Amygdala (tissue), 56 donors: Measurements from ENCODE around the gene VMP1.
"Not testable (repeated sequence)": the region's sequence is repeated elsewhere in the genome, so short reads cannot be mapped to it uniquely, and the experiment has no call there.

Experiments used
- DNase-seq, 56 donors: peaks; one replicate each; lab custom pipeline; 2025; lab: John Stamatoyannopoulos, UW

The VMP1 gene

DNA sequence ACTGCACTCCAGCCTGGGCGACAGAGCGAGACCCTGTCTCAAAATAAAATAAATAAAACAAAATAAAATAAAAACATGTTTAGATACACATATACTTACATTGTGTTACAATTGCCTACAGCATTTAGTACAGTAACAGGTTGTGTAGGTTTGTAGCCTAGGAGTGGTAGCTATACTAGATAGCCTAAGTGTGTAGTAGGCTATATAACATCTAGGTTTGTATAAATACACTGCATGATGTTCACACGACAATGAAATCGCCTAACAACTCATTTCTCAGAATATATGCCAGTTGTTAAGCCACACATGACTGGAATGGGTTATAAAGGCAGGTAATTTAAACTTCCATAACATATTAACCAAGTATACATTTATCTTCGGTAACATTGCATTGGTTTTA lies 94.7 kb downstream of the VMP1 start:
- no peak for DNase-seq

DNA sequence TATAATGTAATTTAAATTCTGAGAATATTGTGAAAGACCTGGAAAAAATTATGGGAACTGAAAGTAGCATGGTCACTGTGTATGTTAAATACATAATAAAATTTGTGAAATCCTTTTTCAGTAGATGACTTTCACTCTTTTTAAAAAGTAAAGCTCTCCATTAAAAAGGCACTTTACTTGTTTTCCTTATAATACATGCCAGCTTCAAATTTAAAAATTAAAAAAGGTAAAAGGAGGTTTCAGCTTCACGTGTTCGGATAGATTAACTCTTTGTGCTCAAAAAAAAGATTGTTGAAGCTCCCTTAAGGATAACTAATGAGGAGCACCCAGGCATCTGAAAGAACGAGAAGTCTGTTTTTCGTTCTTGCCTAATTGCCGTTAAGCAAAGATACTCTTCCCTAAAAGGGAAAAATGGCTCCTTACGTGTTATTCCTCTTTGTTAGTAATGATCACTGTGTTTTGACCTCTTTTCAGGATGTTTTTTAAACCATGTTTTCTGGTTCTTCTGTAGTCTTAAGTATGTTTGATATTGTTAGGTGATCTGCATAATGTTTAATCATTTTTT lies 97.5 kb downstream of the VMP1 start:
- no peak for DNase-seq

DNA sequence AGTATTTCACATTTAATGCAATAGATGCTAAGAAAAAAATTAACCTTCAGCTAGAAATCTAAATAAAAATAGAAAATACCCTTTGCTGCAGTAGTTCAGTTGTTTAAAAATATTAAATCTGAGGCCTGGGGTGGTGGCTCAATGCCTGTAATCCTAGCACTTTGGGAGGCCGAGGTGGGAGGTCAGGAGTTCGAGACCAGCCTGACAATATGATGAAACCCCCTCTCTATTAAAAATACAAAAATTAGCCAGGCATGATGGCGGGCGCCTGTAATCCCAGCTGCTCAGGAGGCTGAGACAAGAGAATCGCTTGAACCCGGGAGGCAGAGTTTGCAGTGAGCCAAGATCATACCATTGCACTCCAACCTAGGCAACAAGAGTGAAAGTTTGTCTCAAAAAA lies 98.9 kb downstream of the VMP1 start:
- not testable (repeated sequence) for DNase-seq

DNA sequence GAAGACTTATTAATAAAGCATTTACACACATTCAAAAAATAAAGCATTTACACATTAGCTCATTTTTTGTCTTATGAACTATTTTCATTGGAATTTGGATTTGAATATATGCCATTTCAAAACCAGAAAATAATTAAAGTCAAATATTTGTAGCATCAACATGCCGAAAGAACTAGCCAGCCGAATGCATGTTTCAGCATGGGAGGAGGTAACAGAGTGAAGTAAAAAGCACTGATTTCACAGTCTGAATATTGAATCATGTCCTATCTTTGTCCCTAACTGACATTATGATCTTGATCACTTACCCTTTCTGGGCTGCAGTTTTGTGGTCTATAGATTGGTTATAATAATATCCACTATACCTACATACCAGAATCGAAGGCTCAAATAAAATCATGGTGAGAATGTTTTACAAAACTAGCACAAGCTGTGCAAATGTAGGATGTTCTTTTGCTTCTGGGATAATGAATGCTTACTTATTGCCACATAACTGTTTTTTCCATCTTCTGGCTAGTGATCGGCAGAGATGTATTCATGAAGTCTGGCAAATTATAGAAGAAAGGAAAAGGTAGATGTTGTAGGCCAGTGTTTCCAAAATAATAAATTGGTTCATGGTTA lies 100.5 kb downstream of the VMP1 start:
- no peak for DNase-seq

DNA sequence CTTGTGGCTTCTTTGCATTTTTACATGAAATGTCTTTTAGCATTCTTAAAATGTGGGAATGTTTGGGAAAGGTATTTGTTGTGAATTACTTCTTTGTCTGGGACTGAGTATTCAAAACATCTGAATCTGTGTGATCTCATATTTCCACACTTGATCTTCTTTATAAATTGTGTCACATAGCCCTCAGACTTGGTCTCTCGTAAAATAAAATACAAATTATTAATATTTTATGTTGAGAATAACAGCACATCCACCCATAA lies 103.4 kb downstream of the VMP1 start:
- DNase-seq, result no peak

DNA sequence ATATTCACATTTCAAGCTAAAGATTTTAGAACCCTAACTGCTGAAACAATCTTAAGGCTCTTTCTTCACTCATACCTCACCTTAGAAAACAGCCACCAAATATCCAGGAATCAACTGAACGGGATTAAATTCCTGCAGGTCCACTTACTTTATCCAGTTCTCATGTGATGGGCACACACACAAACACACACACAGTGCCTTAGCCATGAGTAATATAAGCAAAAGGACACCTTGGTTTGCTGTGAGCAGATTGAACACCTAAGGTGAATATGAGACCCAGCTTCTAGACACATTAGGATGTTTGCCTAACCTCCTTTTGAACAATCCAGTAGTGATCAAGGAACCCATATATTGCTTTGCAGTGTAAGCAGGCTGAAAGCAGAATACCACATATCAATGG lies 103.8 kb downstream of the VMP1 start:
- no peak for DNase-seq

DNA sequence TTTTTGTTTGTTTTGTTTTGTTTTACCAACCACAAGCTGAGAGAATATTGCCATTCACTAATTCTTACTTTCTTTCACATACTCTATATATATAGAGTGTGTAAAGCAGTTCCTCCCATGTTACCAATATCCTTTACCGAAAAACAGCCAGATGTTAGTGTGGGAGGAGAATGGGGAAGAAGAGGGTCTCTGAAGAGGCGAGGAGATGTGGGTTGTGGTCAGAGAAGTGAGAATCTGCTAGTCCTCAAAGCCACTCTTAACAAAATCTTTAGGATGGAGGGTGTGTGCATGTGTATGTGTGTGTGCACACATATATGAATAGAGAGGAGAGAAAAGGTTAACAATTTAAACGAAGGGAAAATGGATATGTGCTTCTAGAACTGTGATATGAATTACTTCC lies 104.7 kb downstream of the VMP1 start:
- no peak for DNase-seq

DNA sequence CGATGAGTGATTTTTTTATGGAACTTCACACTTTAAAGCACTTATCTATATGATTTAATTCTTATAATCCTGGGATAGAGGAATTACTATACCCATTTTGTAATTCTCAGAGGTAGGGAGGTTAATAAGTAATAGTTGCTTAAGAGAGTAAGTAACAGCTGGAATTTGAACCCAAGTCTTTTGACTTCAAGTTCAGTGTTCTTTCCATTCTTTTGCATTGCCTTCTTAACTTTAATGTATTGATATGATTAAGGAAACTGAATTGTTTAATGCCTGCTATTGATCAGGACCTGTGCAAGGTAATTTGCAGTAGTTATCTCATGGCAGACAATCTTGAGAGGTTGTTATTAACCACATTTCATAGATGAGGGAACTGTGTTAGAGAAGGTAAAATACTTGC lies 106.8 kb downstream of the VMP1 start:
- DNase-seq, result no peak

DNA sequence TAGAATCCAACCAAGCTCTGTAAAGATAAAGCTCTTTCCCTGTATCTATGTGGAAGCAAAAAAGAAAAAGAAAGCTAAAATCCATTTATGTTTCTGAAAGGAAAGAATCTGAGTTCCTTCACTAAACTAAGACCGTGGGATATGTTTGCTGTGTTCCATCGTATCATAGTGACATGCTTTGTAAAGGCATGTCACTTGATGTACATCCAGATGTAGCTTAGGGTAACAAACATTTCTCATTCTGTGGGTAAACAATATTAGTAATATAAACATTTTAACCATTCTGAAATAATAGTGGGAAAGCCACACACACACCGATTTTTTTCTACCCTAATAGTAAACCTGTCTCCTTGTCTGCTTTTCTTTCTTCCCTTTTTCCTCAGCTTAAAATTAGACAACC lies 107.2 kb downstream of the VMP1 start:
- DNase-seq, result no peak

DNA sequence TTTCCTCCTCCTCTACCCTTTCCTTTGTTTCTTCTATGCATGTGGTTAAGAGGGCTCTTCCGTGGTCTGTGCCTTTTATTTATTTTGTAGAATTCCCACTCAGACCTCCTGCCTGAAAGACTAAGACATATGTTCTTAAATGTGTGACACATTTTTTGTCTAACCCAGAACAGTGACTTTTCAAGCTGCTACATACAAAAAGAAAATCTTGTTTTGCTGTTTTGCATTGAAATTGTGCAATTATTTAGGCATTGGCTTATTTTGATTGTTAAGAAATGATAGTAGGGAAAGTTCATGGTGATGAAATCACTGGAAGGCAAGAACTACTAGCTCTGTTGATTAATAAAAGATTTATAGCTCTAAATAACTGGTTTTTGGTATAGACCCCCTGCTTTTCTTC lies 108.5 kb downstream of the VMP1 start:
- no peak for DNase-seq

DNA sequence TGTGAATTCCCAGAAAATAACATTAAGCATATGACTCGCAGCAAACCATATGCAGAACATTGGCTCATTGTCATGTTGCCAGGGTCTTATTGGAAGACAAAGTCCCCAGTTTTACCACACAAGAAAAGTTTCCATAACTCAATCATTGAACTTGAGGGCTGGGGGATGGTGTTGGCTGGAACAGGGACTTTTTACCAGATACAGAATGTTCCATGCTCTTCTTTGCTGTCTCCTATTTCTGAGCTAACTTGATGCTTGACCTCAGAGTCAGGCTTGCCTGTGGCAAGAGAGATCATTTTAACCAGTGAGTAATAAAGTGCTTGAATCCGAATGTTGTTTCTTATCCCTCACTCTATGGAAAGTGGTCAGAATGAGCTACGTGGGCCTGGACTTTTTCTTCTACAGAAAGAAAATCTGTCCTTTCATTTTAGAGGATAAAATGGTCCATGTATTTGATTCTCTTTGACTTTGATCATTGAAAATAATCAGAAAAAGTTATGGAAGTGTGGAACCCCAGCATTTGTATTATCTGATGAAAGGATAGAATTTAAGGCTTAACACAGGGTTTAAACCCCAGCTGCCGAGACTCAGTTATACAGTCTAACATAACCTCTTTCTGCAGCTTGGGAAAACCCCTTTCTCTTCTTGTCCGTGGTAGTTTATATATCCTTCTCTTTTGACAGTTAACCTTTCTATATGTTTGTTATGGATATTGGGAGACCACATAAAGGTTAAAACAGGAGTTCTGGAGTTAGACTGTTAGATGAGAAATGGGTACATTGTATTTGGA lies 118.3 kb downstream of the VMP1 start:
- no peak for DNase-seq

DNA sequence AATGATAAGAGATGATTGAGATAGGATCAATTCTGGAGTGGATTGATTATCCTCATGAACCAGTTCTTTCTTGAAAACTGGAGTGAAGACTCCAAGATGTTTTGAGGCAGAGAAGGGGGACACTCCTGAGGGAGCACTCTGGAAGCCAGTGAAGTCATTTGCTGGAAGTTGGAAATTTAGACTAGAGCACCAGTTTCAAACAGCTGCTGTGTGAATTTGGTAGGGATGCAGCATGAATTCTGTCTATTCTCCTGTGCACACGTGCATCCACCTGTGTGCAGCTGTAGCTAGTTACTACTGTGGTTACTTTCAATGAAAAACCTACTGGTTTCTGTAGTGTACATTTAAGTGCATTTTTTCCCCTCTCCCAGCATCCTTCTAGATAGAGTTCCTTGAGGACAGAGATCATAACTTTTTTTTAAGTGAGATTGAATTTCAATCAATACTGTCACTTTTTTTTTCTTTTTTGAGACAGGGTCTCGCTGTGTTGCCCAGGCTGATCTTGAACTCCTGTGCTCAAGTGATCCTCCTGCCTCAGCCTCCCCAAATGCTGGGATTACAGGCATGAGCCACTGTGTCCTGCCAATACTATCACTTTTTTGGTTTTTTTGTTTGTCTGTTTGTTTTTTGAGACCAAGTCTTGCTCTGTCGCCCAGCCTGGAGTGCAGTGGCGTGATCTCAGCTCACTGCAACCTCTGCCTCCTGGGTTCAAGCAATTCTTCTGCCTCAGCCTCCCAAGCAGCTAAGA lies 119.4 kb downstream of the VMP1 start:
- no peak for DNase-seq

DNA sequence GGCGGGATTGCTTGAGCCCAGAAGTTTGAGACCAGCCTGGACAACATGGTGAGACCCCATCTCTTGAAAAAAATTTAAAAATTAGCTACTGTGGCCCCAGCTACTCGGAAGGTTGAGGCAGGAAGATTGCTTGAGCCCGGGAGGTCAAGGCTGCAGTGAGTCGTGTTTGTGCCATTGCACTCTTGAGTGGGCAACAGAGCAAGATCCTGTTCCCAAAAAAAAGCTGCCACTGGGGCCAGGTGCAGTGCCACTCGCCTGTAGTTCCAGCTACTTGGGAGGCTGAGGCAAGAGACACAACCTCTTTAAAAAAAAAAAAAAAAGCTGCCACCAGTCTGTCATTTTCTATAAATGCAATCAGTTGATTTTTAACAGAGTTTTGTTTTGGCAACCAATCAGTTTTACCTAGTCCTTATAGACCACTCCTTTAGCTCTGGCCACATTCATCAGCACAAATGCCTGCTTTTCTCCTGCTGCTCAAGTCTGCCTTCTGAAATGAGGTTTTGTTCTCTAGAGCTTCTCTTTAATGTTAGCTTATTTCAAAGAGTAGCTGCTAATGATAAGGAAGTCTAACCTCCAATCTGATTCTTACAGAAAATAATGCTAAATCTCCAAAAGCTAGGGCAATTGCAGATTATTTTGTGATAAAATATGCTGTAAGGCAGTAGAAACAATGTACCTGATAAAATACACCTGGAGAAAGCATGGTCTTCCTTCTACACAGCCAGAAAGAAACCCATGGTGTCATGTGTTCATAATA lies 120.4 kb downstream of the VMP1 start:
- no peak for DNase-seq

DNA sequence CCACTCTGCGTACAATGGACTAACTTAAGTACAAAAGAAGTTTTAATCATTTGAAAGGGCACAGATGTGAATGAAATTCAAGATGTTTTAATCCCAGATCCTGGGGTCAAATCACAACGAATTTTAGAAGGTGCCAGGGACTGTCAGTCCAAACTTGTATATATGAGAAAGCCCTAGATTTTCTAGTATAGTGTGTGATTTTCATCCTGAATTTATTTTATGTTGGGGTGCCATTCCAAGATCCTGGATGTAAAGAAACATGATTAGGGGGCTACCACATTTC lies 121.0 kb downstream of the VMP1 start:
- no peak for DNase-seq

DNA sequence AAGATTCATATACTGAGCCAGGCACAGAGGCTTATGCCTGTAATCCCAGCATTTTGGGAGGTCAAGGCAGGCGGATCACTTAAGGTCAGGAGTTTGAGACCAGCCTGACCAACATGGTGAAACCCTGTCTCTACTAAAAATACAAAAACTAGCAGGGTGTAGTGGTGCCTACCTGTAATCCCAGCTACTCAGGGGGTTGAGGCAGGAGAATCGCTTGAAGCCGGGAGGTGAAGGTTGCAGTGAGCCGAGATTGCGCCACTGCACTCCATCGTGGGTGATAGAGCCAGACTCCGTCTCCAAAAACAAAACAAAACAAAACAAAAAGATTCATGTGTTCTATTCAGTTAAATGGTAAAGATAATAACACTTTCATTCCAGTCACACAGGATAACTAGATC lies 121.4 kb downstream of the VMP1 start:
- DNase-seq, result not testable (repeated sequence)

DNA sequence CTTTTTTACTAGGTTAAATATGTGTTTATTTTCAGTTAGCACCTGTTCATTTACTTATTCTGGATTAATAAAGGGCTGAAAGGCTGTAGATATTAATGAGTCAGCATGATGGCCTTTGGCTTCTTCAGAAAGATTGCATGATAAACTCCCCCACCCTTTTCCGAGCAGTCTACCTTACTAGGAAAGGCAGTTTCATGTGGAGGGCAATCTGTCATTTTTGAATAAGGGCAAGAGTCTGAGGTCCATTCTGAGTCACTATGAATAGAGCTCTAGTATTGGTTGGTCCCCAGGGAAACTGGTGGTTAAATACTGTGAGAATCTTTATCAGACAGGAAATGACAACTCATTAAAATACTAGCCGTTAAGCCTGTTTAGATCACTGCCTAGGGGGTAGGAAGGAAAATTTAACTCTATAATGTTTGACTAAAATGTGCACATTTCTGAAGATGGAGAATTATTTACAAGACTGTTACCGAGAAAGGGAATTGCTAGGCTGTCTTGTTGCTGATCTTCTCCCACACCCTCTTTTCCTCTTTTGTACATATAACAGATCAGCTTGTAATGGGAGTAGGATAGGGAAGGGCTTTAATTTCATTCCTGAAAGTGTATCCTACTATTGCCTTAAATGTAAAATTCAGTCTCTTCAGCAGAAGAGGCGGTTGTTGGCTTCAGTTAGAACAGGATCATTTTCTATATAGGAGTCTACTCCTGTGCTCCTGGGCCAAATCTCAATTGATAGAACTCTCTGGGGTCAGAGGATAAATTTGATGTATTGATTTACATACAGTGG lies 122.0 kb downstream of the VMP1 start:
- DNase-seq, result no peak

DNA sequence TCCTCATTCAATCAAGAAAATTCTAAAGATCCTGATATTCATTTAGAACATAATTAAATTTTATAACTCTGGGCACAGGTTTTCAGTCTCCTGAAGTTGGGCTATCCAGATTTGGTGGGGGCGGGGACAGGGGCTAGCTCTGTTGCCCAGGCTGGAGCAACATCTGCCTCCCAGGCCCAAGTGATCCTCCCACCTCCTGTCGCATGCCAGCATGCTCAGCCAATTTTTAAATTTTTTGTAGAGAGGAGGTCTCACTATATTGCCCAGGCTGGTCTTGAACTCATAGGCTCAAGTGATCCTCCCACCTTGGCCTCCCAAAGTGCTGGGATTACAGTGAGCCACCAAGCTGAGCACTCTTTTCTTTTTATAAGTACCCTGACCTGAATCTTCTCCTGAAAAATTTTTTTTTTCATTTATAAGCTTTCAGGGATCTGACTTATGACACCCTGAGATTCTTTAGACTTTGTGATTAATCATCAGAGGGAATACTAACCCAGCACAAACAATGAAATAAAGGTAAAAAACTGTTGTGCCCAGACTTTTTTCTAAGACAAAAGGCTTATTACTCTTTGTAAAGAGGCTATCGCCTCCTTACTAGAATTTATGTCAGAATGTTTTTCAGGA lies 122.7 kb downstream of the VMP1 start:
- DNase-seq, result no peak

DNA sequence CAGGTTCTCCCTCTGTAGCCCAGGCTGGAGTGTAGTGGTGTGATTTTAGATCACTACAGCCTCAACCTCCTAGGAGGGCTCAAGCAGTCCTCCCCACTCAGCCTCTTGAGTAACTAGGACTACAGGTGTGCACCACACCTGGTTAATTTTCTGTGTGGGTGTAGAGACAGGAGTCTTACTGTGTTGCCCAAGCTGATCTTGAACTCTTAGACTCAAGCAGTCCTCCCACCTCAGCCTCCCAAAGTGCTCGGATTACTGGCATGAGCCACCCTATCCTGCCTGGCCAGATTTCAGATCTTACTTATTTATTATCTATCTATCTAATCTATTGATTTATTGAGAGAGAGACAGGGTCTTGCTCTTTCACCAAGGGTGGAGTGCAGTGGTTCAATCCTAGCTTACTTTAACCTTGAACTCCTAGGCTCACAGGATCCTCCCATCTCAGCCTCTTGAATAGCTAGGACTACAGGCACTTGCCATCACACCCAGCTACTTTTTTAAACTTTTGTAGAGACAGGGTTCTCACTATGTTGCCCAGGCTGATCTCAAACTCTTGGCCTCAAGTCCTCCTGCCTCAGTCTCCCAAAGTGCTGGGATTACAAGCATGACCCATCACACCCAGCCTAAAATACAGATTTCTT lies 123.5 kb downstream of the VMP1 start:
- DNase-seq, result no peak

DNA sequence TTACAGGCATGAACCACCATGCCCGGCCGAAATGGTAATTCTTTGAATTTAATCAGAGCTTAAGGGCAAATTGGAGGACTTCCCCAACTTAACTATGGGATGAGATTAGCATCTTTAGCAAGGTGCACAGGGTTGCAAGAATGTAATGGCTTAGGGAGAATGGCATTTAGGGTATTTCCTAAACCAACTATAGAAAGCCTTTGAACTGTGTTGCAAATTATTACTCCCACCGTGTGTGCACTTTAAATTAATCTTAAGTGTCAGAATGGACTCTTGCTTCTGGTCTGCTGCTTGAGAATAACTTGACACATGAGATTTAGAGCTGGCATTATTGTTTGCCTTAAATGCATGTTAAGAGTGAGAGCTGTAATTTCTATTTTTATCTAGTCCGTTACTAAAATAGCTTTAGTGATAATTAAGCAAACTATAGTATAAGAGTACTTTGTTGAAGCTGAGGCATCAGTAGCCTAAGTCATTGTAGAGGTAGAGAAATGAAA lies 125.5 kb downstream of the VMP1 start:
- DNase-seq, result no peak
